GM19240 (cell line): ENCODE data around the gene CACNB2.
"Not testable (repeated sequence)": the region's sequence is repeated elsewhere in the genome, so short reads cannot be mapped to it uniquely, and the experiment has no call there.

Experiments
- DNase-seq: peaks from one replicate; pipeline ENCODE4 v3.0.0; 2011; ENCODE audit warnings: low spot score; ENCODE audit not compliant: insufficient read length

Gene CACNB2

DNA sequence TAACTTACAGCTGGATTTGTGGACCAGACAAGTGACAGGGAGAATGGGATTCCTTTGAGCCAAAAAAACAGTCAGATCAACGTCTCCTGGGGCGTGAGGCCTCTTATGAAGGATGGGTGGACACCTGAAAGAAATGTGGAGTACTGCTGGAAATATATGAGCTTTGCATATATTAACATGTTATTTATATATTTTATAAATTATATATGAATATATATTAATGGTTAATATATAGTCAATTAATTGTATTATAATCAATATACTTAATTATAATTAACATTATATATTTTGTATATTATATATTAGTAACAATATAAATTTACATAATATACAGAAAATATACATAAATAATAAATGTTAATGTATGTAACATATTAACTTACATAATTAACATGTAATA lies 57.5 kb downstream of the CACNB2 start:
- no peak for DNase-seq

GRCh38 chr10:18201877-18202276 lies 61.7 kb downstream of the CACNB2 start:
- no peak for DNase-seq

DNA sequence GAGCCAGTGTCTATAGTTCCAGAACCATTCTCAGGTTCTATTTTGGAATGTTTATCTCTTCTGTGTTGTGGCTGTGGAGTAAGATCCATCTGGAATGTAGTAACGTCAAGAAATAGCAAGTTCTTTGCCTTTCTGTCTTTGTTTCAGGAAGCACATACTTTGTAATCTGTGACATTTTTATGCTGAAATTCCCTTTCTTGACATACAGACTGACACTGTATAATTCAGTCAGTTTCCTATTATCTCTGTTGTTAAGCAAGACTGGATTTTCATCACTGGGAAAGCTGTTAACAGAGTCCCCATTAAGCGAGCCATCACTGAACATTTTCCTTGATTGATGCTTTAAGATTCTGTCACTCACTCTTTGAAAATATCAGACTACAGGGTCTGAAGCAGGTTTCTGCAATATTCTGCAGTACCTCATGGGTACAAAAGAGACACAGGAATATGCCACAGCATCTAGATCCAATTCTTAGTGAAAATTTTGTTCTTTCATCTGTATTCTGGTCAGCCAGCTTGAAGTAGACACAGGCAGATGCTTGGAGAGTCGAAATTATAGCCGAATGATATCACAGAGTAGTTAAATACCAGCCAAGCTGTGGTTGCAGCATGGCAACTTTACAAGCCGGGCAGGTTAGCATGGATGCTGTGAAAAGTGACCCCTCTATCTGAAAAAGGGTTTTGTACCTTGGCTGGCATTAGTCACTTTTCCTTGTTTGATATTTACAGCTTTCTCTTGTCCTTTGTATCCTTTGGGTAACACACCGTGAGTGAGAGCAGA lies 62.6 kb downstream of the CACNB2 start:
- DNase-seq, result no peak

GRCh38 chr10:18203471-18203870 lies 63.2 kb downstream of the CACNB2 start:
- no peak for DNase-seq

DNA sequence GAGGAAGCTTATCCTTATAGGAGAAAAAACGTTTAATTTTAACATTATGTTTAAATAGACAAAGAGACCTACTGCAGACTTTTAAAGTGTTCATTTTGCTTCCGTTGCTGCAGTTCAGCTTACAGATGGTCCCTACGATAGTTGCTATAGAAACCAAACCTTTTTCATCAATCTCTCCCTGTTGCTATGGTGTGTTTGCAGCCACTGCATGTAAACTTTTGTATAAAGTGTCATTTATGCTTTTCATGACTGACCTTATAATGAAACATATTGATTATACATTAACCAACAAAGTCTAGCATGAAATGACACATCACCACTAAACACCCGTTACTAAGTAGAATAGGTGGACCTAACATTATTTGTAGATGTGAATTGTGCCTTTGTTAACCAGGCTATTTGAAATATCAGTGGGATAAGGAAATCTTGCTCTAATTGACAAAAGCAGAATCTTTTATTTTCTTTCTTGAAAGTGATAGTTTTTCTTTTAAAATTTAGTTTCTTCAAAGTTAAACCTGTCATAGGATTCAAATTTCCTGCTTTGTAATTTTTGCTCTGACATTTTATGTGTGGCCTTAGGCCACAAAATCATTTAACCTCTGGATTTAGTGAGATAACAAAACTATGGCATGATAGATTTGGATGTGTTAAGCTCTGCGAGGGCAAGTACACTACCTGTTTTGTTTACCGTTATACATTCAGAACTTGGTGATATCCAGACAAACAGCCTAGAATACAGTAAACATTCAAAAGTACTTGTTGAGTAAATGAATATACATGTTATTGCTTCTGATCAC lies 64.0 kb downstream of the CACNB2 start:
- no peak for DNase-seq

DNA sequence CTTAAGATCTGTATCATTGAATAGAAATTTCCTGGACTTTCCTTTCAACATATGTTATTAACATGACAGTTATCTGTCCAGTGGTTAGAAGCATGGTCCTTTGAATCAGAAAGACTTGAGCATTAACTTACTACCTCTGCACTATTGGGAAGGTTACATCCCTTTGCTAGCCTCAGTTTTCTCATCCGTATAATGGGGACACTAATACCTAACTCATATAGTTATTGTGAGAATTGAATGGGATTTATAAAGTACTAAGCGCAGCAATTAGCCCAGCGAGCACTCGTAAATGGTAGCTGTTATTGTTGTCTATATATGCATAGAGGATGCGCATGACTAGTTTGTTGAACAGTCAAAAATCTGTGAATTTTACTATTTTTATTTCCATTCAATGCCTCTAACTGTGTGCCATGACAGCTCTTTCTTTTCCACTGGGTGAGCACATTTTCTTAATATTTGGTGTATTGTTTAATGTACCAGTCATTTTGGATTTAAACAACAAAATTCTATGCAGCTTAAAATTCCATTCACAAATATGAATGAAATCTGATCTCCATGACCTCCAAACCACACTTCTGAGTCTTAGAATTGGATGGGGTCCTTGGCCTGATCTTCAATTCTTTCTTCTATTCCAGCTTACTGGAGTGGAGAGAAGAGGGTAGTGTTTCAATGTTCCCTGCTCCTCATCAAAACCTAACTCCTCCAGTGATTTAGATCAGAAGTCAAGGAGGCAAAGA lies 65.0 kb downstream of the CACNB2 start:
- DNase-seq, result no peak

DNA sequence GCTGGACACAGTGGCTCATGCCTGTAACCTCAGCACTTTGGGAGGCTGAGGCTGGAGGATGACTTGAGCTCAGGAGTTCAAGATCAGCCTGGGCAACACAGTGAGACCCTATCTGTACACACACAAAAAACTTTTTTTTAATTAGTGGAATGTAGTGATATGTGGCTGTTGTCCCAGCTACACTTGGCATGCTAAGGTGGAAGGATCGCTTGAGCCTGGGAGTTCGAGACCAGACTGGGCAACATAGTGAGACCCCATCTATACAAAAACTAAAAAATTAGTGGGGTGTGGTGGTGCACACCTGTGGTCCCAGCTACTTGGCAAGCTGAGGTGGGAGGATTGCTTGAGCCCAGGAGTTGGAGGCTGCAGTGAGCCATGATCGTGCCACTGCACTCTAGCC lies 68.0 kb downstream of the CACNB2 start:
- not testable (repeated sequence) for DNase-seq

DNA sequence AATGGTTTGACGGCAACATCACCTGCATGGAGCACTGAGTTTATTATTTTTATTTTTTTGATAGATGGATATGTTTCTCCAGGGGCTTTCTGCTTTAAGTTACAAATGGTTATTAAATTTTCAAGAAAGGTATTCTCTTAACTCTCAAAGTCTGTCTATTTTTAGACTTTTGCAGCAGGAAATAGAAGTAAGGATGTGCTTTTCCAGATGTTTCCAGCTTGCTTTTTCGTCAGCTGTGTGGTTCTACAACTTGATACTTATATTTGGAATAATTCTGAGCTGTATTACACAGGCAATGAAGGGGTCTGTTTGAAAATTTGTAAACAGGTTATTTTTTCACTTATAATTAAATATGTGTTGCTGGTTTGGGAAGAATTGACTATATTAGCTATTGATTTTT lies 69.0 kb downstream of the CACNB2 start:
- no peak for DNase-seq

- no peak for DNase-seq
Observed at GRCh38 chr10:18210711-18211110, 70.5 kb downstream of the CACNB2 start.

DNA sequence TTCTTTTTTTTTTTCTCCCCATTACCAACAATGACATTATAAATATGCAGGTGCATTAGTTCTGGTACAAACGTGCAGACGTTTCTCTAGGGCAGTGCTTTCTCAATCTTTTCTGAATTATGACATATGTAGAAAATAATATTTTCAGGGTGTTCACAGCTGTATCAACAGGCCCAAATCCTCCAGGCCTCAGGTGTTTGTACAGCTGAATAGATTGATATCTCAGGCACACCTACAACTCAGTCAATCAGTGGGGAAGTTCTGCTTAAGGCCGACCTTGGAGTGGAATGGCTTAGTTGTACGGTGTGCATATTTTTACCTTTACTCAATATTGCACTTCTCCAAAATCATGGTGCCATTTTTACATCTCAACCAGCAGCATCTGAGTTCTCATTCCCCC lies 71.6 kb downstream of the CACNB2 start:
- no peak for DNase-seq

GRCh38 chr10:18213271-18213670 lies 73.0 kb downstream of the CACNB2 start:
- DNase-seq, result no peak

GRCh38 chr10:18214691-18215563 lies 74.7 kb downstream of the CACNB2 start:
- DNase-seq, result no peak

- no peak for DNase-seq
Observed at GRCh38 chr10:18216482-18216881, 76.3 kb downstream of the CACNB2 start.

GRCh38 chr10:18217577-18217976 lies 77.4 kb downstream of the CACNB2 start:
- DNase-seq, result no peak

DNA sequence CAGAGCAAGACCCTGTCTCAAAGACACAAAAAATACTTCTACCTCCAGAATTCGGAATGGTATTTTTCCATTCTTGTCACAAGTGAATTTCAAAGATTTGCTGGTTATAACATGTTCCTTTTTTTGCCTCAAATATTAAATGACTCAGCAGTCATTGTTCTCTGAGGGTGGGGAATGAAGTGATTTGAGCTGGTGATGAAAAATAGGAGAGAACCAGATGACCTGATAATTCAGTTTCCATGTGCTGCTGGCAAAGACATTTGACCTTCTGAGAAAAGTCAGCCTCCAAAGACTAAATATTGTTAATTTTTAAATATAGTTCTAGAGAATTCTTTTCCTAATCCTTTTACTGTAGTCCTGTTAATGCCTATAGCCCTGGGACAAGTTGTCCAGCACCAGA lies 78.9 kb downstream of the CACNB2 start:
- DNase-seq, result no peak

GRCh38 chr10:18221123-18221522 lies 80.9 kb downstream of the CACNB2 start:
- DNase-seq, result no peak

- DNase-seq, result no peak
Observed at GRCh38 chr10:18221882-18222281, 81.7 kb downstream of the CACNB2 start.

GRCh38 chr10:18222866-18223265 lies 82.6 kb downstream of the CACNB2 start:
- no peak for DNase-seq

GRCh38 chr10:18223898-18224297 lies 83.7 kb downstream of the CACNB2 start:
- no peak for DNase-seq

DNA sequence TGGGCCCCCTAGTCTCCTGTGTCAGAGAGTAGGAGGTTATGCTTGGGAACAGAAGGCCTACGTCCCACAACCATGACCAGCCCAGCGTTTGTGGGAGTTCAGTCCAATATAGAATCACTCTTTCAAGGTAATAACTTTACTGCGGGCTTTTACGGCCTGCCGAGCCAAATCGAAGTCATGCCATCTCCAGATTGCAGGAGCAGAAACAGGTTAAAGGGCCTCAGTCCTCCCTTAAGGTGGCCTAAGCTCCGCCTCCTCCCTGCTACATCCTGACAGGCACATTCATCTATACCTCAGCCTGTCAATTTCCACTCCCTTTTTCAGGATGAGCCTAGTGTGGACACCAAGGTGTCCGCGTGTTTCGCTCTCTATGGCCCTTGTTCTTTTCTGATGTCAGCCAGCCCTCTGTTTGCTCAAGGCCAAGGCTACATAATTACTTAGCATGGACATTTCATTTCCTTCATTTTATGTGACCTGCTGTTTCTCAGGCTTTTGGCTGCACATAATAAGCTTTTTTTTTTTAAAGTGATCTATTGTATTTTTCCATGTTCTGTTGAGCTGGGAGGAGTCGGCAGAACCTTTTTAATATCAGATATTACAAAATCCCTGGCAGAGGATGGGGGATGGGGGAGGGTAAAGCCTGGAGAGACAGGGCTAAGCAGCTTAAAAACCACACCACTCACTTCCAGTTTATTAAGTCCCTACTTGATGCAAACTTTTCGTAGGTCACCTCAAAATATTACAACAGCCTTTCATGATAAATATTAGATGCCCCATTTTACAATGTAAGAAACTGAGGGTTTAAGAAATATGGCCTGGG lies 84.6 kb downstream of the CACNB2 start:
- DNase-seq, result no peak
